Measurements from ENCODE around the gene ZSCAN10. TPM values are rescaled to one million over a fixed set of nuclear protein-coding genes. Genes with fewer than 3 reads are reported as not detected.
A peak's percentile ranks its signal among the peaks of the same experiment; 100 is the strongest.

ZSCAN10 gene
- total RNA-seq, 1 experiment from 2014 or later = 0.76 TPM

- ChIA-PET CTCF (interaction anchor here (0.7 to 3.0 kb wide), 4 partner anchors 9 to 135 kb away, joined by 3 to 8 read pairs (median 3); no protein-coding TSS in a partner anchor), POLR2A (interaction anchor here (0.6 kb wide), 1 partner anchor 1075 kb away, joined by 3 read pairs; no protein-coding TSS in a partner anchor), RAD21 (ENCODE audit: low non-redundant PET in 1 of 2, low total read pairs in 2 of 2, uncharacterized antibody in 2 of 2, unreplicated experiment in 2 of 2) (interaction anchor here in 1 of 2 experiments (0.7 kb wide), 1 partner anchor 979 kb away, joined by 4 read pairs; no protein-coding TSS in a partner anchor)
- no peak for DNase-seq (ENCODE audit: low read depth, low spot score)
- Histone ChIP-seq H3K27ac (ENCODE audit: low read depth, low read length) (no peak overlapping the region), H3K4me1 (ENCODE audit: control insufficient read depth in 1 of 2, insufficient read depth in 2 of 2, low read length in 2 of 2) (peaks cover 16 to 28% of the 10 kb centered on the region in 2 experiments), H3K4me2 (ENCODE audit: low read length) (no peak overlapping the region), H2AFZ (ENCODE audit: low read depth, low read length, poor library complexity, severe bottlenecking) (no peak overlapping the region), H3K36me3 (ENCODE audit: control insufficient read depth in 1 of 2, insufficient read depth in 2 of 2, low read length in 2 of 2) (no peaks in the 10 kb centered on the region), H3K9ac (ENCODE audit: low read length) (no peak overlapping the region), H3K4me3 (replicated peaks in 1 of 2; ENCODE audit: low read depth in 1 of 2, low read length in 2 of 2) (no peak overlapping the region), H3K27me3 (ENCODE audit: insufficient read depth, low read length) (no peaks in the 10 kb centered on the region), H3K9me3 (ENCODE audit: control insufficient read depth in 1 of 2, insufficient read depth in 1 of 2, low read depth in 1 of 2, low read length in 2 of 2) (no peaks in the 10 kb centered on the region), H3K79me2 (ENCODE audit: insufficient read depth, low read length) (no peaks in the 10 kb centered on the region), H3K9me2 (ENCODE audit: insufficient read depth) (no peaks in the 10 kb centered on the region), H4K20me1 (ENCODE audit: insufficient read depth) (no peaks in the 10 kb centered on the region)
- ATAC-seq = no peak
- TF ChIP-seq POLR2A (IDR thresholded peaks at IDR 0.05; ENCODE audit: borderline replicate concordance, extremely low read depth, insufficient read depth, insufficient read length) (no peak), SP1 (IDR thresholded peaks at IDR 0.05; ENCODE audit: low read depth) (no peak), EGR1 (IDR thresholded peaks at IDR 0.05; ENCODE audit: low read depth) (no peak), YY1 (IDR thresholded peaks at IDR 0.05; ENCODE audit: extremely low read depth, insufficient replicate concordance, low read depth, low read length) (no peak), REST (IDR thresholded peaks at IDR 0.05; ENCODE audit: low read depth) (no peak)
- BruUV-seq (replicated peaks) = no TSS peak
- intact Hi-C loops (cut with micrococcal nuclease) = no loop called here
These were observed 1.8 kb downstream of the ZSCAN10 start for GRCh38 chr16:3097266-3097665.

DNA sequence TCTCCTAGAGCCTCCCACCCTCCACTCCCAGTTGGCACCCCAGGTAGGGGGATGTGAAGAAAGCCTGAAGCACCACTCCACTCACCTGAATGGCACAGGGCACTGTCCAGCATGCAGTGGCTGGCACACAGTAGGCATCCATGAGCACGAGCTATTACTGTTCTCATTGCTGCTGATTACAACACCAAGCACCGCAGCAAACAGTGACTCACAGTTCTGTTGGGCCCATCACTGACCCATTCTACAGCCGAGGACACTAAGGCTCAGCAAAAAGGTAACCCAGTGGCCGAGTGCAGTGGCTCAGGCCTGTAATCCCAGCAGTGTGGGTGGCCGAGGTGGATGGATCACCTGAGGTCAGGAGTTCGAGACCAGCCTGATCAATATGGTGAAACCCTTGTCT is 2.7 kb downstream of the ZSCAN10 start:
- Histone ChIP-seq H3K79me2 (ENCODE audit: insufficient read depth, low read length) (no peaks in the 10 kb centered on the region), H2AFZ (ENCODE audit: low read depth, low read length, poor library complexity, severe bottlenecking) (peak overlapping the region; percentile 82), H3K27me3 (ENCODE audit: insufficient read depth, low read length) (no peaks in the 10 kb centered on the region), H3K4me3 (replicated peaks in 1 of 2; ENCODE audit: low read depth in 1 of 2, low read length in 2 of 2) (no peak overlapping the region), H4K20me1 (ENCODE audit: insufficient read depth) (no peaks in the 10 kb centered on the region), H3K36me3 (ENCODE audit: control insufficient read depth in 1 of 2, insufficient read depth in 2 of 2, low read length in 2 of 2) (no peaks in the 10 kb centered on the region), H3K9me2 (ENCODE audit: insufficient read depth) (no peaks in the 10 kb centered on the region), H3K4me1 (ENCODE audit: control insufficient read depth in 1 of 2, insufficient read depth in 2 of 2, low read length in 2 of 2) (peaks cover 16 to 26% of the 10 kb centered on the region in 2 experiments), H3K27ac (ENCODE audit: low read depth, low read length) (no peak overlapping the region), H3K9me3 (ENCODE audit: control insufficient read depth in 1 of 2, insufficient read depth in 1 of 2, low read depth in 1 of 2, low read length in 2 of 2) (no peaks in the 10 kb centered on the region), H3K9ac (ENCODE audit: low read length) (no peak overlapping the region), H3K4me2 (ENCODE audit: low read length) (no peak overlapping the region)
- no TSS peak for BruUV-seq (replicated peaks)
- ChIA-PET RAD21 (ENCODE audit: low non-redundant PET in 1 of 2, low total read pairs in 2 of 2, uncharacterized antibody in 2 of 2, unreplicated experiment in 2 of 2) (interaction anchor here in 1 of 2 experiments (0.7 kb wide), 1 partner anchor 60 kb away, joined by 4 read pairs; no protein-coding TSS in a partner anchor), CTCF (interaction anchor here (1.1 to 1.3 kb wide), 3 partner anchors 10 to 65 kb away, joined by 3 read pairs; no protein-coding TSS in a partner anchor), POLR2A (interaction anchor here (0.8 kb wide), 1 partner anchor 10 kb away, joined by 5 read pairs; no protein-coding TSS in a partner anchor)
- ATAC-seq = no peak
- intact Hi-C loops (cut with micrococcal nuclease) = no loop called here
- TF ChIP-seq ELF1 (IDR thresholded peaks at IDR 0.05; ENCODE audit: borderline replicate concordance, low read depth) (no peak), TCF7L2 (IDR thresholded peaks at IDR 0.05; ENCODE audit: borderline replicate concordance, extremely low read depth, insufficient read depth, insufficient read length) (no peak), JUND (IDR thresholded peaks at IDR 0.05) (no peak), POLR2A (IDR thresholded peaks at IDR 0.05; ENCODE audit: borderline replicate concordance, extremely low read depth, insufficient read depth, insufficient read length) (no peak), SIN3A (IDR thresholded peaks at IDR 0.05; ENCODE audit: low read depth) (no peak), SRF (IDR thresholded peaks at IDR 0.05; ENCODE audit: low read depth) (no peak), EGR1 (IDR thresholded peaks at IDR 0.05; ENCODE audit: low read depth) (no peak)
- TF ChIP-seq, protein P1, sequence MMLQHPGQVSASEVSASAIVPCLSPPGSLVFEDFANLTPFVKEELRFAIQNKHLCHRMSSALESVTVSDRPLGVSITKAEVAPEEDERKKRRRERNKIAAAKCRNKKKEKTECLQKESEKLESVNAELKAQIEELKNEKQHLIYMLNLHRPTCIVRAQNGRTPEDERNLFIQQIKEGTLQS (IDR thresholded peaks at IDR 0.05) = no peak
- DNase-seq (ENCODE audit: low read depth, low spot score) = no peak

Measured in HCT116 (cell line).